Measurements from ENCODE around the gene PHF21B.

GRCh38 chr22:44998296-44998695 is 11.5 kb downstream of the PHF21B start:
- TF ChIP-seq, protein P1, sequence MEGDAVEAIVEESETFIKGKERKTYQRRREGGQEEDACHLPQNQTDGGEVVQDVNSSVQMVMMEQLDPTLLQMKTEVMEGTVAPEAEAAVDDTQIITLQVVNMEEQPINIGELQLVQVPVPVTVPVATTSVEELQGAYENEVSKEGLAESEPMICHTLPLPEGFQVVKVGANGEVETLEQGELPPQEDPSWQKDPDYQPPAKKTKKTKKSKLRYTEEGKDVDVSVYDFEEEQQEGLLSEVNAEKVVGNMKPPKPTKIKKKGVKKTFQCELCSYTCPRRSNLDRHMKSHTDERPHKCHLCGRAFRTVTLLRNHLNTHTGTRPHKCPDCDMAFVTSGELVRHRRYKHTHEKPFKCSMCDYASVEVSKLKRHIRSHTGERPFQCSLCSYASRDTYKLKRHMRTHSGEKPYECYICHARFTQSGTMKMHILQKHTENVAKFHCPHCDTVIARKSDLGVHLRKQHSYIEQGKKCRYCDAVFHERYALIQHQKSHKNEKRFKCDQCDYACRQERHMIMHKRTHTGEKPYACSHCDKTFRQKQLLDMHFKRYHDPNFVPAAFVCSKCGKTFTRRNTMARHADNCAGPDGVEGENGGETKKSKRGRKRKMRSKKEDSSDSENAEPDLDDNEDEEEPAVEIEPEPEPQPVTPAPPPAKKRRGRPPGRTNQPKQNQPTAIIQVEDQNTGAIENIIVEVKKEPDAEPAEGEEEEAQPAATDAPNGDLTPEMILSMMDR (IDR thresholded peaks at IDR 0.05): no peak
- TF ChIP-seq POLR2A (IDR thresholded peaks at IDR 0.05): no peak

Measured in uterus (tissue), 2 donors.